Ecto neural progenitor cell (in vitro differentiated cells): ENCODE results near the gene FHIT.
"Not testable (repeated sequence)": the region's sequence is repeated elsewhere in the genome, so short reads cannot be mapped to it uniquely, and the experiment has no call there.

Source experiments
- DNase-seq: peaks from one replicate; pipeline ENCODE4 v3.0.0-alpha.2; 2018; ENCODE audit warnings: low spot score

The FHIT gene

GRCh38 chr3:59934560-59934959 is 1316.7 kb downstream of the FHIT start:
- DNase-seq, result not testable (repeated sequence)

DNA sequence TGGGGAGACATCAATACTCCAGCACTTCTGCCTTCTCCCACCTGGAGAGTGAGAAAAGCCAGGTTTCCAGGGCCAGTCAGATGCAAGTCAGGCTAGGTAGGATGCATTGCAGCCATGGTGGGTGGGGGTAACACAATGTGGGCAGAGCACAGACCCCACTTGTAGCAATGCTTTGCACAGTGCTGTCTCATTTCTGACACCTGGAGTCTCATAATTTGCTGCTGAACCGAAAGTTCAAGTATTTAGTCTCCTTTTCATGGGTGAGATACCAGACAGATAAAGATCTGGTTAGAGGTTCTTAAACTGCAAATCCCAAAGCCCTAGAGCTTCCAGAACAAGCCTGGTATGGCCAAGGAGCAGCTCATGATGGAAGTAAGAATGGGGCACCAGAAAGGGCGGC is 1321.1 kb downstream of the FHIT start:
- DNase-seq, result no peak

GRCh38 chr3:59927056-59927455 is 1324.2 kb downstream of the FHIT start:
- no peak for DNase-seq

GRCh38 chr3:59925946-59926345 is 1325.3 kb downstream of the FHIT start:
- no peak for DNase-seq

GRCh38 chr3:59922192-59922591 is 1329.1 kb downstream of the FHIT start:
- no peak for DNase-seq

GRCh38 chr3:59920822-59921221 is 1330.4 kb downstream of the FHIT start:
- no peak for DNase-seq

DNA sequence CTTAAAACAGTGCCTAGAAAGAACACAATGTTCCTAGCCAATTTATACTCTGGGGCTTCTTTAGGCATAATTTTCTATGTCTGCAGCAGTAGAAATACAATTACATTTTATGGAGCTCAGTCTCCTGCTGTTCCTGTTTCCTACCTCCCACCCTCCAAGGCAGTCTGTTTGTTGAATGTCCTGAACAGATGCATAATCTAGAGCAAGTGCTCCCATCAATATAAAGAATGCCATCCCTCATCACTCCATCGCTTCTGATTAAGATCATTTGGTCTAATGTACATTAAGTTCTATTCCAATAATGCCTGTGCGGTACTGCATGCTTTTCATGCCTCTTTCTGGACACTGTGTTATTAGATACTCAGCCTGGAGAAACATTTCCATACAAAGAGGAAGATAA is 1331.7 kb downstream of the FHIT start:
- DNase-seq, result no peak

GRCh38 chr3:59914251-59914650 is 1337.0 kb downstream of the FHIT start:
- no peak for DNase-seq

DNA sequence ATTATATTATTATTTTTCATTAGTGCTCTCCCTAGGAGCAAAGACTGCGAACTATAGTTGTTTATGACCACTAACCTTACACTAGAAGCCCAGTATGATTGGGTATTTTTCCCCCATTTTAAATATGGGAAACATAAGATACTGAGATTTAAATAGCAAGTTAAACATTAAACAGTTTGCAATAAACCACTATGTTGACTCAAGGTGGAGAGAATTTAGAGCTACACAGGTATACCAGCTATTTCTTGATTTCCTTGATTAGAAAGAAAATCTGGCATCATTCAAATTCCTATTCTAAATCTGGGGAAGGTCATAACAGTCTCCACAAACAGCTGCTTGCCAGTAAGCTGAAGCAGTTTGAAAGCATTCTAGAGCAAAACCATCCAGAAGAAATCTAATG is 1337.6 kb downstream of the FHIT start:
- DNase-seq, result no peak

DNA sequence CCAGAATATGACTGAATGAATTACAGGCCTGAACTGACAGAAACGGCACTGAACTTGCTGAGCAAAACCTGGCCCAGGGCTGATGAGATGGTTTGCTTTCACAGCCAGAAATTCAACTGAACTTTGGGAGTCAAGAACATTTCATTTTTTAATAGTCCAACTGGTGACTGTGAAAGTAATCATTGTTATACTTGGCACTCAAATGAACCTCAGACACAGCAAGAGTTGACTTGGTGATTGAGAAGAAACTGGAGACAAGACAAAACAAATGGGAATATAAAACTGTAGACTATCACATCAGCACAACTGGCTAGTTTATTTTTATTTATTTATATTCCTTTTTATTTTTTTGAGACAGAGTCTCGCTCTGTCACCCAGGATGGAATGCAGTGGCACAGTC is 1342.6 kb downstream of the FHIT start:
- DNase-seq, result no peak

DNA sequence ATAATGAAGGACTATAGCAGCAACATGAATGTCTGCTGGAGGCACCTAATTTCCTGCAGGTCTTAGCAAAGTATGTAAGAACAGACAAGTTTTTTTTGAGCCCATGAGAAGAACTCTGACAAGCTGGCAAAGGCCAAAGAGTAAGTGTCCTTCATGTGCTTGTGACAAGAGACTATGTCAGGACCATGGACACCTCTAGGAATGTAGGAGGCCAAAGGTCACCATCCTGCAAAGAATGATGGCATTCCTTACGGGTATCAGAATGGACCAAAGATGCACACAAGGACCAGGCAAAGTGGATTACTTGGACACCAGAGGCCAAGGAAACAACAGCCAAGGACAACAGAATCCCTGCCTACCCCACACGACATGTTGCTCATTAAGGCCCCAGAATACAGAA is 1343.0 kb downstream of the FHIT start:
- DNase-seq, result no peak

GRCh38 chr3:59904296-59904695 is 1347.0 kb downstream of the FHIT start:
- no peak for DNase-seq

- no peak for DNase-seq
These were observed 1352.2 kb downstream of the FHIT start for GRCh38 chr3:59899061-59899460.

- no peak for DNase-seq
These were observed 1355.3 kb downstream of the FHIT start for GRCh38 chr3:59895972-59896371.

DNA sequence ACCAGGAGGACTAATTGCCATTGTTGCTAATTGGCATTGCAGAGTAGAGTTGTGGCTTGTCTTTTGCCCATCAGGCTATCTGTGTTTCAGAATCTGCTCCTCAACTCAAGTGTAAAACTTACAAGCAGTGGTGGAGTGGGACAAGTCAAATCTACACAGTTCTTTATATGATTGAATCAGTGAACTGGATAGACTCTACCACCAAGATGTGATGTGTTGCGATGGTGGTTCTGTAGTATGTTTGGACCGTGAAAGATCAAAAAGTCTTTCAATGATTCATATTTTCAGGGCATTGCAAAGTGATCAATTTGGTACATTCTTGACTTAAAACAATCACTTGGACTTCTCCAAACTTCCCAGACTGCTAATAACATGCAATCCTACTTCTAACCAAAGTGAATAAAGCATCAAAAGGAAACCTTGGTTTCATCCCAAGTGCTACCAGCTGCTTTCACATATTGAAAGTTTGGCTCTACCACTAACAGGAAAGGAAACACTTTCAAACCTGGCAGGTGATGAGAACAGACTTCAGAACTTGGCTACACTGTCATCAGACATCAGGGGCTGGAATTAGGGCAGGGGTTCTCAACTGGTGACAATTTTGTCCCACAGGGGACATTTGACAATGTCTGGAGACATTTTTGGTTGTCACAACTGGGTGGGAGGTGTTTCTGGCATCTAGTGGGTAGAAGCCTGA is 1356.7 kb downstream of the FHIT start:
- no peak for DNase-seq

DNA sequence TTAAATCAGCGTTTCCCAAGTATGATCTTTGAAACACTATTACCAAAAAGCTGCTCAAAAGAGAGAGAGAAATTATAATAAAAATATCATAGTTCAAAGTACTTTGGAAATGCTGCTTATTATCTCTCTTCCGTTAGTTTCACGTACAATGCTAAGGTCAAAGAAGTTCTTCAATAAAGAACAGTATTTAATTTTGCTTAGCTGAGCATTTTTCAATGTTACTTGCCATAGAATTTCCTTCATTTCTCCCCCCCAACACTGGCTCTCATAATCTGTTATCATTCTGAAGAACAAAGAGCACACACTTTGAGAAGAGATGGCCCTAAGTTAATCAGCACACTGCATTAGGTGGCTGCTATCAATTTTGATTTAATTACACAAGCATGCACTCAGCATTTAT is 1360.6 kb downstream of the FHIT start:
- DNase-seq, result no peak

GRCh38 chr3:59886790-59887189 is 1364.5 kb downstream of the FHIT start:
- no peak for DNase-seq

DNA sequence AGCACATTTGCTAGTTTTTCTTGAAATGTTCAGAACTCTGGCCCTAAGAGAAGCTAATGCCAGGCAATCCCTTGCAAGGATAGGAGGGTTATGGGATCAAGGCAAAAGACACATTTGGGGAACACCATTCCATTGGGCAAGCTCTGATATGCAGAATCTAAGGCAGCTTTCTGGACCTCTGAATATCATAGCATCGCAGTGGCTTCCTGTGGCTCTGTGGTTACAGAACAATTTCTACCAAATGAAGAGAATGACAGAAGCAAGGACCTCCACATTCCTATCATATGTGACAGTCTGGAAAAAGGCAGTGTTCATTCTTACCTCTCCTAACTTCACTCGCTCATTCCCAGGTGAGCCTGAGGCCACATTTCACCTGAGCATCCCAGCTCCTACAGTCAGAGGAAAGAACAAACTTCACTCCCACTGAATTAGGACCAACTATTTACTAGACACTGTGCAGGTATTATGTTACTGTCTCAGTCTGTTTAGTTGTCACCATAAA is 1365.3 kb downstream of the FHIT start:
- DNase-seq, result no peak

DNA sequence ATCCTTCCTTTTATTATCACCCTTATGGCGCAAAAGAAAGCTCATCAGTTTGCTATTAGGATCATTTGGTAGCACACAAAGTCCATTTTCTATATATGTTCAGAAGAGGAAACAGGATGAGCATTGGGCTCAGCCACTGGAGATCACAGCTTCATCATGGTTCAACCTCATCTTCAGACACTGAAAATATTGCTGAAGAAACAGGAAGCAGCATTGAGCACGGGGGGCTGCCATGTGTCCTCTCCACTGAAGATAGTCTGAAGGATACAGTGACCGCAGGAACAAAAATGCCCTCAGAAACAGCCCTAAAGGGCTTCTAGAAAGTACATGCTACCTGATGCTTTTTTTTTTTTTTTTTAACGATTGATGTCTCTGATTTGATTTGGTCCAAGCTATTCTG is 1366.2 kb downstream of the FHIT start:
- DNase-seq, result no peak

DNA sequence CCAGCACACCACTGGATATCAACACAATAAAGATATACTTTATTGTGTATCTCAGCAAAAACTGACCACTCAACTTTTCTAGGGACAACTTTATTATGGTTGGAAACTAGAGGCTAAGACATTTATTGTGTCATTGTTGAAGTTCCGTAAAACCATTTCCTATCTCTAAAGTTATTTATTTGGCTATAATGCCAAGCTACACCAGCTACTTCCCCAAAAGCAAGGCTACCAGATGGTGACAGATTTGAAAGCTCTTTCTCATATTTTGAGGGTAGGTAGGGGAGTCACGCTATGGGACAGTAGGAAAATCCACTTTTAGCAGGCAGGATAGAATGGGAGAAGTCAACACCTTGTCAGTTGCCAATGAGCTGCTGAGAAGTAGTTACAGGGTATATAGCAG is 1366.8 kb downstream of the FHIT start:
- DNase-seq, result no peak

GRCh38 chr3:59882746-59883145 is 1368.5 kb downstream of the FHIT start:
- no peak for DNase-seq

- DNase-seq, result no peak
These were observed 1370.5 kb downstream of the FHIT start for GRCh38 chr3:59880717-59881116.

DNA sequence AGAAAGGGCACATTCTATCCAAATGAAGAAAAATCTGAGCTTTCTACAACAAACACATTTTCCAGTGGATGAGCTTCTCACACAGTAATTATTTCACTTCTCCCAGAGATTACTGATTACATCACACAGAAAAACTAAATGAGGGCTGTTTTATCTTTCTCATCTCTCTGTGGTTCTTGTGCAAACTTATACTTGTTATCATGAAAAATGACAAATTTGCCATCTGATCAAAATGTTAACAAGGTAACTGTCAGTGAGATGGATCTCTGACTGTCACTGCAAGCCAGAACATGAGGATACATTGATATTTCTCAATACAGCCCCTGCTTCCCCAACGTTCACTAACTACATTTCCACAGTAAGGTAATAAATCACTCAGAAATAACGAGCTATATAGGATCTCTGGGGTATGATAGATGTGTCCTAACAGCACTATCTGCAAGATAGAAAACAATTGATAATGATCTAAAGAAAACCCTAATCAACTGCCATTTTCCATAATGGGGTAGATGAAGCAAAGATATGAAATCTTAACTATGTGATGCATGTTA is 1372.1 kb downstream of the FHIT start:
- DNase-seq, result no peak

DNA sequence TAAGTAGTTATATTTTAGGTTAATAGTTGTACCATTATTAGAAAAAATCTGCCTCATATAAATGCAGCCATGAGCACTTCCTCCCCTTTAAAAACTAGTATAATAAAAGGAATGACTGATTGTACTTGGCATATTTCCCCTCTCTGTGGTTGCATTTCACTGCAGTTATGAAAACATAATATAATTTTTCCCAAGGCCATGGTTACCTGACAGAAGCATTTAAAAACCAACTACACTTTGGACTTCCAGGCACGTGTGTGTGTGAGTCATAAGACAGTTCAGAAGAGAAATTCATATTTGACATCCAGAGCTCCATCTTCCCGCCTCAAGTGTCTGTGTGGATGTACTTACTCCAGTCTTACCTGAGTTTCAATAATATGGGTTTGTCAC is 1373.2 kb downstream of the FHIT start:
- no peak for DNase-seq
